Calu3 (cell line): ENCODE results near the gene TMEM11. TPM values are rescaled to one million over a fixed set of nuclear protein-coding genes. Genes with fewer than 3 reads are reported as not detected.

Source experiments
- BruUV-seq: library from RNA; stranded (reverse); fragments of 400-500 nt; replicated peaks from 2 replicates; lab custom pipeline; 2021; lab: Mats Ljungman, UMichigan
- CTCF ChIA-PET: fragments of 300-600 bp; sonication (Branson Sonifier 250); formaldehyde crosslinking; loops from one replicate; lab custom pipeline; 2022; ENCODE audit warnings: antibody characterized with exemption; lab: Charles Lee
- DNase-seq: peaks from one replicate; pipeline ENCODE4 v3.0.0; 2022
- H3K27ac Mint-ChIP-seq: one replicate; pipeline ENCODE4 v1.8.0; 2022; ENCODE audit warnings: mixed read lengths; ENCODE audit not compliant: unreplicated experiment
- H3K27me3 Mint-ChIP-seq: one replicate; pipeline ENCODE4 v1.8.0; 2022; ENCODE audit warnings: mixed read lengths; ENCODE audit not compliant: unreplicated experiment
- H3K36me3 Mint-ChIP-seq: one replicate; pipeline ENCODE4 v1.8.0; 2022; ENCODE audit warnings: mild to moderate bottlenecking, moderate library complexity, mixed read lengths; ENCODE audit not compliant: insufficient read depth, unreplicated experiment
- H3K4me1 Mint-ChIP-seq: one replicate; pipeline ENCODE4 v1.8.0; 2022; ENCODE audit warnings: mild to moderate bottlenecking, low read depth, mixed read lengths; ENCODE audit not compliant: unreplicated experiment
- H3K4me3 Mint-ChIP-seq: one replicate; pipeline ENCODE4 v1.8.0; 2022; ENCODE audit warnings: mild to moderate bottlenecking, low read depth, moderate library complexity, mixed read lengths; ENCODE audit not compliant: unreplicated experiment
- H3K9me3 Mint-ChIP-seq: one replicate; pipeline ENCODE4 v1.8.0; 2022; ENCODE audit warnings: low read depth, mixed read lengths; ENCODE audit not compliant: unreplicated experiment
- intact Hi-C: fragments of 100-400 bp; cut with micrococcal nuclease; formaldehyde crosslinking; loops from one replicate; pipeline ENCODE4 v1.10.0; 2022; ENCODE audit not compliant: unreplicated experiment
- total RNA-seq: library from RNA; stranded (reverse); gene quantifications from 2 replicates; pipeline ENCODE4 v1.2.3, GENCODE V29; 2022
- TF ChIP-seq, protein P1 (sequence below): fragments of 200-600 bp; IDR thresholded peaks from one replicate; pipeline ENCODE4 v1.8.0; 2022; ENCODE audit warnings: antibody characterized with exemption; ENCODE audit not compliant: unreplicated experiment

Gene TMEM11
- total RNA-seq, 1 experiment from 2014 or later: 18.9 TPM

DNA sequence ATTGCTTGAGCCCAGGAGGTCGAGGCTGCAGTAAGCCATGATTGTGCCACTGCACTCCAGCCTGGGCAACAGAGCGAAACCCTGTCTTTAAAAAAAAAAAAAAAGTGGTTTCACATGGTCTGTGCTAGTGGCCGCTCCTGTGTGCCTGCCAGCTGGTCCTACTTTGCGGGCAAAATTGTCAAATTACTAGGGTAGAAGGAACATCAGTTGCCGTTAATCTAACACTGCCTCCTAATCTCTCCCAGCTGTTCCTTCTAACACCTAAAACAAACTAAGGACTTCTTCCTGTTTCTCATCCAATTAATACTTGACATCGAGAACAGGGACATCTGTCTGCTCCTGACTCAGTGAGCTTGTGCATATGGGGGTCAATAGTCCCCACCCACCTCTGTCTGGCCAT is 23.9 kb downstream of the TMEM11 start:
- no peaks in the 10 kb centered on the region for H3K4me1 Mint-ChIP-seq
- TF ChIP-seq, protein P1, sequence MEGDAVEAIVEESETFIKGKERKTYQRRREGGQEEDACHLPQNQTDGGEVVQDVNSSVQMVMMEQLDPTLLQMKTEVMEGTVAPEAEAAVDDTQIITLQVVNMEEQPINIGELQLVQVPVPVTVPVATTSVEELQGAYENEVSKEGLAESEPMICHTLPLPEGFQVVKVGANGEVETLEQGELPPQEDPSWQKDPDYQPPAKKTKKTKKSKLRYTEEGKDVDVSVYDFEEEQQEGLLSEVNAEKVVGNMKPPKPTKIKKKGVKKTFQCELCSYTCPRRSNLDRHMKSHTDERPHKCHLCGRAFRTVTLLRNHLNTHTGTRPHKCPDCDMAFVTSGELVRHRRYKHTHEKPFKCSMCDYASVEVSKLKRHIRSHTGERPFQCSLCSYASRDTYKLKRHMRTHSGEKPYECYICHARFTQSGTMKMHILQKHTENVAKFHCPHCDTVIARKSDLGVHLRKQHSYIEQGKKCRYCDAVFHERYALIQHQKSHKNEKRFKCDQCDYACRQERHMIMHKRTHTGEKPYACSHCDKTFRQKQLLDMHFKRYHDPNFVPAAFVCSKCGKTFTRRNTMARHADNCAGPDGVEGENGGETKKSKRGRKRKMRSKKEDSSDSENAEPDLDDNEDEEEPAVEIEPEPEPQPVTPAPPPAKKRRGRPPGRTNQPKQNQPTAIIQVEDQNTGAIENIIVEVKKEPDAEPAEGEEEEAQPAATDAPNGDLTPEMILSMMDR: no peak
- no TSS peak for BruUV-seq
- no peak overlapping the region for H3K27ac Mint-ChIP-seq
- H3K9me3 Mint-ChIP-seq: no peaks in the 10 kb centered on the region
- intact Hi-C loops: no loop called here
- H3K4me3 Mint-ChIP-seq: no peak overlapping the region
- peaks cover 5% of the 10 kb centered on the region for H3K36me3 Mint-ChIP-seq
- CTCF ChIA-PET: no interaction called here
- no peak for DNase-seq
- no peaks in the 10 kb centered on the region for H3K27me3 Mint-ChIP-seq

DNA sequence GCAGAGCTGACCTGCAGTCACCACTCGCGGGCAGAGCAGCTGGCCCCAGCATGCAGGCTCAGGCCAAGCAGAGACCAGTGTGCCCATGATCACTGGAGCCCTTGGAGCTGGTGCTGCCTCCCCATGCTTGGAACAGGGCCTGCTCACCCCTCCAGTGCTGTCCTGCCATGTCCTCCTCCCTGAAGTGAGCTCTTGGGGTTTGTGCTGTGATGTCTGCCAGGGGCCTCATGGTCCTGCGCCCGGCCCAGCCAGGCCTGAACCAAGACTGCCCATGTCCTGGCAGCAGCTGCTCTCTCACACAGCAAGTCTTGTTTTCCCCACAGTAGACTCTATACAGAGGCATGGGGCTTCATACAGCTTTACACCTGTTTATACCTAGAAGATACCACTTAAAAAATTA is 24.6 kb downstream of the TMEM11 start:
- H3K27ac Mint-ChIP-seq: no peak overlapping the region
- no peaks in the 10 kb centered on the region for H3K27me3 Mint-ChIP-seq
- peaks cover 5% of the 10 kb centered on the region for H3K36me3 Mint-ChIP-seq
- CTCF ChIA-PET: no interaction called here
- TF ChIP-seq, protein P1: no peak
- H3K4me3 Mint-ChIP-seq: no peak overlapping the region
- no peak for DNase-seq
- H3K4me1 Mint-ChIP-seq: no peaks in the 10 kb centered on the region
- H3K9me3 Mint-ChIP-seq: no peaks in the 10 kb centered on the region
- no TSS peak for BruUV-seq
- intact Hi-C loops: no loop called here

- Mint-ChIP-seq H3K9me3 (no peaks in the 10 kb centered on the region), H3K4me3 (no peak overlapping the region), H3K4me1 (no peaks in the 10 kb centered on the region), H3K36me3 (no peaks in the 10 kb centered on the region), H3K27me3 (no peaks in the 10 kb centered on the region), H3K27ac (no peak overlapping the region)
- TF ChIP-seq, protein P1: no peak
- DNase-seq: no peak
- intact Hi-C loops: no loop called here
- CTCF ChIA-PET: no interaction called here
- BruUV-seq: no TSS peak
These were observed 27.4 kb downstream of the TMEM11 start for GRCh38 chr17:21186399-21187187.

DNA sequence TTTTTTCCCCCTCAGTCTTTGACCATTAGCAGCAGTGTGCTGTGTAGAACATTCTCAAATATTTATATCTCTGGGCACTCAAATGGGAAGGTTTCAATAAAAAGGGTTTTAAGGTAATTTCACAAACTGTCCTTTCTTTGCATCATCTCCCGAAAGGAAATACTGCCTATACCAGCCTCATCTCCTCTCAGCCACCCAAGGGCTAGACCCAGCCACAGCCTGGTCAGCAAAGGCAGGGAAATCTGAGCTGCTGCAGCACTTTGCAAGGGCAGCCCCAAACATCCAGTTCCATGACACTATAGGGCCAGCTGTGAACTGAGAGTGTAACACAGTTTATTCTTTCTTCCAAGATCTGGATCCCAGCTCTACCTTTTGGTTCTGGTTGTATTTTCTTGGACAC is 28.9 kb downstream of the TMEM11 start:
- Mint-ChIP-seq H3K27ac (no peak overlapping the region), H3K9me3 (no peaks in the 10 kb centered on the region), H3K27me3 (no peaks in the 10 kb centered on the region), H3K4me3 (no peak overlapping the region), H3K36me3 (no peaks in the 10 kb centered on the region), H3K4me1 (no peaks in the 10 kb centered on the region)
- intact Hi-C loops: no loop called here
- DNase-seq: no peak
- BruUV-seq: no TSS peak
- CTCF ChIA-PET: no interaction called here
- TF ChIP-seq, protein P1: no peak
